Stimulated activated CD8-positive, alpha-beta memory T cell treated with anti-CD3 and anti-CD28 coated beads, Interleukin-7, amount 100 ng/mL, for 1 hour (primary cell): Measurements from ENCODE around the gene LGALS1.

Experiments
- DNase-seq, 2 donors: peaks; one replicate each; pipeline ENCODE4 v3.0.0-alpha.2; 2020; ENCODE audit warnings: low read depth in 2 of 2

Gene LGALS1

GRCh38 chr22:37674951-37675929 is at the start of gene LGALS1:
TSS of gene LGALS1 (plus strand) at chr22:37675636. CDS start at chr22:37675703, 67 bp downstream.
- DNase-seq, result no peak

GRCh38 chr22:37625737-37626136 is 49.7 kb upstream of the LGALS1 start:
- DNase-seq, result no peak

- no peak for DNase-seq
These were observed 49.3 kb upstream of the LGALS1 start for GRCh38 chr22:37626144-37626543.

- DNase-seq, result no peak
These were observed 48.8 kb upstream of the LGALS1 start for GRCh38 chr22:37626556-37627075.

GRCh38 chr22:37627121-37627520 is 48.3 kb upstream of the LGALS1 start:
- DNase-seq, result no peak

- DNase-seq, result no peak
These were observed 47.9 kb upstream of the LGALS1 start for GRCh38 chr22:37627545-37627944.

- no peak for DNase-seq
These were observed 46.6 kb upstream of the LGALS1 start for GRCh38 chr22:37628830-37629229.

- DNase-seq, result no peak
These were observed 45.5 kb upstream of the LGALS1 start for GRCh38 chr22:37629928-37630327.

GRCh38 chr22:37630839-37631435 is 44.5 kb upstream of the LGALS1 start:
- DNase-seq, result no peak

GRCh38 chr22:37631448-37632173 is 43.8 kb upstream of the LGALS1 start:
- no peak for DNase-seq

GRCh38 chr22:37632174-37633088 is 43.0 kb upstream of the LGALS1 start:
- no peak for DNase-seq

- no peak for DNase-seq
These were observed 42.3 kb upstream of the LGALS1 start for GRCh38 chr22:37633089-37633624.

GRCh38 chr22:37633625-37634416 is 41.6 kb upstream of the LGALS1 start:
- DNase-seq, result no peak

- no peak for DNase-seq
These were observed 41.0 kb upstream of the LGALS1 start for GRCh38 chr22:37634417-37634924.

- no peak for DNase-seq
These were observed 40.3 kb upstream of the LGALS1 start for GRCh38 chr22:37635157-37635556.

- DNase-seq, result no peak
These were observed 39.1 kb upstream of the LGALS1 start for GRCh38 chr22:37636186-37636948.

- DNase-seq, result no peak
These were observed 38.5 kb upstream of the LGALS1 start for GRCh38 chr22:37636949-37637273.

- DNase-seq, result no peak
These were observed 36.9 kb upstream of the LGALS1 start for GRCh38 chr22:37638391-37639069.
